SKM-1 (cell line): ENCODE results near the gene TOLLIP.

ENCODE experiments used
- DNase-seq: peaks from one replicate; lab custom pipeline; 2025; ENCODE audit not compliant: unreplicated experiment; lab: John Stamatoyannopoulos, UW

Gene TOLLIP

DNA sequence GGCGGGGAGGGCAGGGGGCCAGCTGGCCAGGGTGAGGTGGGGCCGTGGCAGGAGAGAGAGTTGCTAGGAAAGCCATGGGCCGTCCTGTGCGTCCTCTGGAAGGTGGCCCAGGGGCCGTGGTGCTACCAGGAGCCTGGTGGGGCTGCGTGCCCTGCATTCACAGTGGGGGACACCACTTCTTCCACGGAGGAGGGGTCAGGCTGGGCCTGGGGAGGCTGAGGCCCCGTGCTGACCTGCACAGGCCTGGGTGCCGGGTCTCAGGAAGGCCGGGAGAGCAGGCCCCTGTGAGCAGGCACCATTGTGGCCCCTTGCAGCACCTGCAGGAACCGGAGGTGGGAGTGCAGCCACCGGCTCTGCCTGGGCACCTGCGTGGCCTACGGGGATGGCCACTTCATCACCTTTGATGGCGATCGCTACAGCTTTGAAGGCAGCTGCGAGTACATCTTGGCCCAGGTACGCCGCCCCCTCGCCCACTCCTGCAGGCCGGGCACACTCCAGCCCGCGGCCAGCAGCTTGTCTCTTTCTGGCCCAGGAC lies 74.6 kb downstream of the TOLLIP start:
- DNase-seq: no peak

DNA sequence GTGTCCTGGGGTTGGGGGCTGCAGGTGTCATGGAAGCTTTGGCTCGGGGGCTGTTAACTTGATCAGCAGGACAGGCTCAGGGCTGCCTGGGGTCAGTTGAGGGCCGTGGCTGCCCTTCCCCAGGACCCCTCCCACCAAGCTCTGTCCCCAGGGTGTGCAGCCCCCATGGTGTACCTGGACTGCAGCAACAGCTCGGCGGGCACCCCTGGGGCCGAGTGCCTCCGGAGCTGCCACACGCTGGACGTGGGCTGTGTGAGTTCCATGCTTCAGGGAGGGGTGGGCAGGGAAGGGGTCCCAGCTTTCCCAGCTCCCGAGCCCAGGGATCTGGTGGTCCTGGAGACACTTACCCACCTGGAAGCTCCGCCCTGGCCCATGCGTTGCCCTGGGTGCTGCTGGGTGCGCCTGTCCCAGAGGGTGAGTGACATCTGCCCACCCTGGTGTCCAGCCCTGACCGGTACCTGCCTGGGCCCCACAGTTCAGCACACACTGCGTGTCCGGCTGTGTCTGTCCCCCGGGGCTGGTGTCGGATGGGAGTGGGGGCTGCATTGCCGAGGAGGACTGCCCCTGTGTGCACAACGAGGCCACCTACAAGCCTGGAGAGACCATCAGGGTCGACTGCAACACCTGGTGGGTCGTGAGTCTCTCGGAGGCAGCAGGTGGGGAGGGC lies 75.2 kb downstream of the TOLLIP start:
- DNase-seq: no peak

DNA sequence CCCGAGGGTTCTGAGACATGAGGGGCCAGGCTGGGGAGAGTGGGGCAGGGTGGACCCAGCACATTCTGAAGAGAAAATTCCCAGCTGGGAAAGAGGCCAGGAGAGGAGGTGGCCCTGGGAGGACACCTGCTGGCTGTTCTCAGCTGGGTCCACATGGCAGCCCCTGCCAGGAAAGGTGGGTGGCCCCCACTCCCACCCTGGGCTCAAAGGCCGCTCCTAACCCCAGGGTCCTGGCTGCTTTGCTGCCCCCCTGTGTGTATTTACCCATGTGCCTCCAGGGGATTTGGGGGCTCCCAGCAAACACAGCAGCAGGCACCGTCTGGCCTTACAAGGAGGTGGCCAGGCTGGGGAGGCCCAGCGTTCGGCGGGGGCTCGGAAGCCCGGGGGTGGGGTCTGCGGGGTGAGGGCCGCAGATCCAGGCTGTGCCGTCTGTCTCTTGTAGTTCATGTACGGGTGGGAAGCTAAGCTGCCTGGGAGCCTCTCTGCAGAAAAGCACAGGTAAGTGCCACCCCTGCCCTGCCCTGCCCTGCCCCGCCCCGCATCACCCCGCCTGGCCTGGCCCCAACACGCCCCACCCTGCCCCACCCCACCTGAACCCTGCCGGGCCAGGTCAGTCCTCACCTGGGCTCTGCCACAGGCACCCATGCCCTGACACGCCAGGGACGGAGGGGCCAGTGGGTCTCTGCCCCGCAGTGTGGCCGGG lies 75.9 kb downstream of the TOLLIP start:
- DNase-seq: no peak

DNA sequence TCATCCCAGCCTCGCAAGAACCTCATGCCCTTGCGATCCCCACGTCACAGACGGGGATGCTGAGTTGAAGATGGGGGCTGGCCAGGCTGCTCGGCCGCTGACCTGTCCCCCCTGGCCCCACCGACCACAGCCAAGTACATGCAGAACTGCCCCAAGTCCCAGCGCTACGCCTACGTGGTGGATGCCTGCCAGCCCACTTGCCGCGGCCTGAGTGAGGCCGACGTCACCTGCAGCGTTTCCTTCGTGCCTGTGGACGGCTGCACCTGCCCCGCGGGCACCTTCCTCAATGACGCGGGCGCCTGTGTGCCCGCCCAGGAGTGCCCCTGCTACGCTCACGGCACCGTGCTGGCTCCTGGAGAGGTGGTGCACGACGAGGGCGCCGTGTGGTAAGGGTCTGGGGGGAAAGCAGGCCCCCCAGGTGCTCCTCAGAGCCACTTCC lies 76.5 kb downstream of the TOLLIP start:
- no peak for DNase-seq

DNA sequence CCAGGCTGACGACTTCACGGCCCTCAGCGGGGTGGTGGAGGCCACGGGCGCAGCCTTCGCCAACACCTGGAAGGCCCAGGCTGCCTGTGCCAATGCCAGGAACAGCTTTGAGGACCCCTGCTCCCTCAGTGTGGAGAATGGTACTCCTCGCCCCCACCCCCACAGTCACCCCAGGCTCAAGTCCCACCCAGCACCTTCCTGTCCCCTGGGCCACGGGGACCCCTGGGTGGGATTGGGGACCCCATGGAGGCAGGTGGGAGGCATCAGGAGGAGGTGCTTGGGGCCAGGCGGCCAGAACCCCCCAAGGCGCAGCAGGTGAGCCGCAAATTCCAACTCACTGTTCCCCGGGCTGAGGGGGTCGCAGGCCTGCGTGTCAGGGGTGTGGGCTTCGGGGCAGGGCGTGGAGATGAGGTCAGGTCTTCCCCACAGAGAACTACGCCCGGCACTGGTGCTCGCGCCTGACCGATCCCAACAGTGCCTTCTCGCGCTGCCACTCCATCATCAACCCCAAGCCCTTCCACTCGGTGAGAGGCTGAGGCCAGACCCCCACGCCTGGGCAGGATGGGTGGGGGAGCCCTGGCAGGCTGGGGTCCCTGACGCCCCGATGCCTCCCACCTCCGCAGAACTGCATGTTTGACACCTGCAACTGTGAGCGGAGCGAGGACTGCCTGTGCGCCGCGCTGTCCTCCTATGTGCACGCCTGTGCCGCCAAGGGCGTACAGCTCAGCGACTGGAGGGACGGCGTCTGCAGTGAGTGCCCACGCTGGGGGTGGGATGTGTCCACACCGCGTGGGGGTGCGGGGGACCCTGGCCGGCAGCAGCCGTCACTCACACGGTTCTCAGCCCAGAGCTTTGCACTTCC lies 77.2 kb downstream of the TOLLIP start:
- DNase-seq: no peak

DNA sequence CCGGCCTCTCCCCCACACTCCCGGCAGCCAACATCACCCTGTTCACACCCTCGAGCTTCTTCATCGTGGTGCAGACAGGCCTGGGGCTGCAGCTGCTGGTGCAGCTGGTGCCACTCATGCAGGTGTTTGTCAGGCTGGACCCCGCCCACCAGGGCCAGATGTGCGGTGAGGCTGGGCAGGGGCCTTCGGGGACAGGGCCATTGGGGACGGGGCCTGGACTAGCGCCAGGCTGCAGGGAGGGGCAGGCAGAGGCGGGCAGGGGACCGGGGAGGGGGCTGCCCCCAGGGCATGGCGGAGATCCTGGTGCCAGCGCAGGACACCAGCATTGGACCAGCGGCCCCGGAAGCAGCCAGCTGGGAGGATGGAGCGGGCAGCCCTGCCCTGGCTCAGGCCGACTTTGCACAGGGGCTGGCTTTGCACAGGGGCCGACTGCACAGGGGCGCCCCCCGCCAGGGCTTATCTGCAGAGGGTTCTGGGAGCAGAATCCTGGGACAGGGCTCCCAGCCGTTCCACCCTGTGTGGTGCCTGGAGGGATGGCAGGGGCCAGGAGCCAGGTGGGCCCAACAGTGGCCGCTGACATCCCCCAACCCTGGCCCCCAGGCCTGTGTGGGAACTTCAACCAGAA lies 77.9 kb downstream of the TOLLIP start:
- no peak for DNase-seq

DNA sequence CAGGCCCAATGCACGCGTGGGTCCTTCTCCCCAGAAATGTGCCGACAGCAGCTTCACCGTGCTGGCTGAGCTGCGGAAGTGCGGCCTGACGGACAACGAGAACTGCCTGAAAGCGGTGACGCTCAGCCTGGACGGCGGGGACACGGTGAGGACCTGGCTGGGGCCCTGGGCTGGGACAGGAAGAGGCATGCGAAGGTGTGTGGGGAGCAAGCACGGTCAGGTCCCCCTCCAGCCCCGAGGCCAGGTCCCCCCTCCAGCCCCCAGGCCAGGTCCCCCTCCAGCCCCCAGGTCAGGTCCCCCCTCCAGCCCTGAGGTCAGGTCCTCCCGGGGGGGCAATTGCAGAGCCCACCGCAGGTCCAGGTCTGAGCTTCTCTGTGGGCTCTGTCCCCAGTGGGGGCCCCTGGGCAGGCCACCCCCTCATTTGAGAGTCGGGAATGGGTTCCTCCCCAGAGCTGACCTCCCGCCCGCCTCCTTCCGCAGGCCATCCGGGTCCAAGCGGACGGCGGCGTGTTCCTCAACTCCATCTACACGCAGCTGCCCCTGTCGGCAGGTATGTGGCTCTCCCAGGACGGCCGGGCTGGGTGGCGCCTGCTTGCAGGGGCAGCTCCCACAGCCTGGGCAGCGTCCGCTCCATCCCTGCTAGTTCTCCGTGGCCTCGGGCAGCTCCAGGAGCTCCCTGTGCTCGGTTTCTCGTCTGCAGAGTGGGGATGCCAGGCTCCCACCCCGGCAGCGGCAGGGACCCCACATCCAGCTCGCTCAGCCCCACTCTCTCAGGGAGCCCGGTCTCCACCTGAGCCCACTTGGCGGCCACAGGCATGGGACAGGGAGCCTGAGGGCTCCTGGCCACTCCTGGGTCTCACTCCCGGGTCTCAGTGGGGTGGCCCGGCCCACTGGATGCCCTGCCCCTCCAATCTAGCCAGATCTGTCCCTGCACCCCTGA lies 78.7 kb downstream of the TOLLIP start:
- DNase-seq: no peak

DNA sequence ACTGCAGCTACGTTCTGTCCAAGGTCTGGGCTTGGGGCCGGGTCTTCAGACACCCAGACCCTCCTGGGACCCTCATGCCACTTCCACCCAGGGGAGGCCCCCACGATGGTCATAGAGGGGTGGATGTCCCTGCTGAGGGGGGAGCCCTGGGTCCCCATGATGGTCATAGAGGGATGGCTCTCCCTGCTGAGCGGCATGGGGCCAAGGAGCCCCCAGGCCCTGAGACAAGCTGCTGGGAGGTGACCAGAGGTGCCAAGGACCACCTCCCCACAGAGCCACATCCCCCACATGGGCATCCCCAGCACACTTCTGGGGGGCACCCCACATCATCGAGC lies 79.3 kb downstream of the TOLLIP start:
- no peak for DNase-seq

DNA sequence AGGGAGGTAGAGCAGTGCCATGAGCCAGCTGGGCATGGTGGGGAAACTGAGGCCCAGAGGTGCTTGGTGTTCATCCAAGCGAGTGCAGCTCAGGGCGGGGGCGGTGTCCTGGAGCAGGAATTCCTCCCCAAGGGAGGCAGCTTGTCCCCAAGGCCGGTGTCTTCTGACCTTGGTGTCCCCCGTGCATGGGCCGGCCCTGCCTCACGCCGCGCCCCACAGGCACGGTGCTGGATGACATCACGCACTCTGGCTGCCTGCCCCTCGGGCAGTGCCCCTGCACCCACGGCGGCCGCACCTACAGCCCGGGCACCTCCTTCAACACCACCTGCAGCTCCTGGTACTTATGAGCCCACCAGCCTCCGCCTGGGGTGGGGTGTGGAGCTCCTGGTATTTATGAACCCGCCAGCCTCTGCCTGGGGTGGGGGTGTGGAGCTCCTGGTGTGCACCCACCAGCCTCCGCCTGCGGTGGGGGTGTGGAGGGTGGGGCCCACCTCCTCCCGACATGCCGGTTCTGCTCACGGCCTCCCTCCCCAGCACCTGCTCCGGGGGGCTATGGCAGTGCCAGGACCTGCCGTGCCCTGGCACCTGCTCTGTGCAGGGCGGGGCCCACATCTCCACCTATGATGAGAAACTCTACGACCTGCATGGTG lies 79.8 kb downstream of the TOLLIP start:
- no peak for DNase-seq

DNA sequence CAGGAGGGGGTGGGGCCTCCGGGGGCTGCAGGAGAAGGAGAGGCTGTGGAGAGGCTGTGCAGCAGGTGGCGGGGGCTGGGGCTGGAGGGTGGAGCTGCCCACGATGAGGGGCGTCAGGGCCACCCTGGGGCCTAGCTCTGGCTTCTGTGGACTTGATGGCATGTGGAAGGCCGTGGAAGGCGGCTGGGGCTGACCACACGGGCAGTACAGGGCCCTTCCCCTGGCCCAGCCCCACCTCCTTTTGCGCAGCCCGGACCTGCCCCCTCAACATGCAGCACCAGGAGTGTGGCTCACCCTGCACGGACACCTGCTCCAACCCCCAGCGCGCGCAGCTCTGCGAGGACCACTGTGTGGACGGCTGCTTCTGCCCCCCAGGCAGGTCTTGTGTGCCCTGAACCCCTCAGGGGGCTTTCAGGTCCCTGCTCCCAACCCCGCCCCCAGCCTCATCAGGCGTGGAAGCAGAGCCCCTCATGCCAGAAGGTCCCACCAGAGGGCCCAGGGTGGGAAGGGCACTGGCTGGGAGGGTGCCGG lies 80.4 kb downstream of the TOLLIP start:
- no peak for DNase-seq

DNA sequence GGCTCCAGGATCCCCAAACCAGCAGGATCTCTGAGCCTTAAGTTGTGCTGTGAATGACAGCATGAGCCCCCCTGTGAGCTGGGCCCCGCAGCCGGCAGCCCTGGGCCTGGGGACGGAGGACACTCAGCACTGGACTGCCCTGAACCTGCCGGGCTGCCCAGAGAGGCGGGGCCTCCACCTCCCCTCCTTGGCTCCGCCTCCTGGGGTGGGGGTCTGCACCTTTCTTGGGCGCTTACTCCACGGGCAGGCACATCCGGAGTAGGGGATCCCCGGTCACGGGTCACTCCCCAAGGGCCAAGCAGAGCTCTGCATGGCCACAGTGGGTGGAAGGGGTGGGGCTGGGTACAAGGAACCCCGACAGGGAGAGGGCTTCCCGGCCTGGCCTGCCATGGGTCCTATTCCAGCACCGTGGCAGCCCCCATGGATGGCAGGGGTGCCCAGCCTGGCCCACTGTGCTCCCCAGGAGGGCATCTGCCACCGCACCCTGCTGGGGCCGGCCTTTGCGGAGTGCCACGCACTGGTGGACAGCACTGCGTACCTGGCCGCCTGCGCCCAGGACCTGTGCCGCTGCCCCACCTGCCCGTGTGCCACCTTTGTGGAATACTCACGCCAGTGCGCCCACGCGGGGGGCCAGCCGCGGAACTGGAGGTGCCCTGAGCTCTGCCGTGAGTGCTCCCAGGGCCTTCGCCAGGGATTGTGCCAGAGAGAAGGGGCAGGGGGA lies 81.2 kb downstream of the TOLLIP start:
- DNase-seq: no peak

DNA sequence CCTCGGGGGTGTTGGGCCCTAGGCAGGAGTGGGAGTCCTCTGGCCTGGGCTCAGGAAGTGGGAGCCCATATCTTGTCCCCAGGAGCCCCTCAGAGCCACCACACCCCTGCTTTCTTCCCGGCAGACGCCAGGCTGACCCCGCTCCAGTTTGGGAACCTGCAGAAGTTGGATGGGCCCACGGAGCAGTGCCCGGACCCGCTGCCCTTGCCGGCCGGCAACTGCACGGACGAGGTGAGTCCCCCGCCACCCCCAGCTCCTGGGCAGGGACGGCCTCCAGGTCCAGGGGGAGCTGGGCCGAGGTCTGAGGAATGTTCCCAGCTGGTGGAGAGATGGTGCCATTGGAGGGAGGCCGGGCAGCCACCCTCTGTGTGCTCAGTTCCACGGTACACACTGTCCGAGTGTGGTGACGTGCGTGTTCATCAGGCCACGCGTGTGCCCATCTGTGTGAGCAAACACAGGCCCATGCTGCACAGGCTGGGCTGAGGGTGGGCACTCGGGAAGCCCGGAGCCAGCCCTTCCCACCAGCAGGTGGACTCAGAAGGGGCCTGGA lies 81.8 kb downstream of the TOLLIP start:
- DNase-seq: no peak

DNA sequence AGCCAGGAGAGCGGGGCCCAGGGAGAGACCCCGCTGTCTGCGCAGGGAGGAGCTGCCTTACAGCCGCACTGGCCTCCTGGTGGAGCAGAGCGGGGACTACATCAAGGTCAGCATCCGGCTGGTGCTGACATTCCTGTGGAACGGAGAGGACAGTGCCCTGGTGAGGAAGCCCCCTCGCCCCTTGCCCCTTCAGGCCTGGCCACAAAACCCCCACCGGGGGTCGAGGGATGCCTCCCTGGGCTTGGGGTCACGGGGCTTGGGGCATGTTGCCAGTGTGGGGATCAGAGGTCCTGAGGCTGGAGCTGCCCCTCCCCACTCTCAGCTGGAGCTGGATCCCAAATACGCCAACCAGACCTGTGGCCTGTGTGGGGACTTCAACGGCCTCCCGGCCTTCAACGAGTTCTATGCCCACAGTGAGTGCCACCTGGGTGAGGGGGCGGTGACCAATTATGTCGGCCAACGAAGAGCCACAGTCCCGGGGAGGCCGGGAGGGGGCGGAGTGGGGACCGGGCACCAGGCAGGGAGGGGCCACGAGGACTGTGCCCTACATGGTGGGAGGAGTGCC lies 82.4 kb downstream of the TOLLIP start:
- no peak for DNase-seq

DNA sequence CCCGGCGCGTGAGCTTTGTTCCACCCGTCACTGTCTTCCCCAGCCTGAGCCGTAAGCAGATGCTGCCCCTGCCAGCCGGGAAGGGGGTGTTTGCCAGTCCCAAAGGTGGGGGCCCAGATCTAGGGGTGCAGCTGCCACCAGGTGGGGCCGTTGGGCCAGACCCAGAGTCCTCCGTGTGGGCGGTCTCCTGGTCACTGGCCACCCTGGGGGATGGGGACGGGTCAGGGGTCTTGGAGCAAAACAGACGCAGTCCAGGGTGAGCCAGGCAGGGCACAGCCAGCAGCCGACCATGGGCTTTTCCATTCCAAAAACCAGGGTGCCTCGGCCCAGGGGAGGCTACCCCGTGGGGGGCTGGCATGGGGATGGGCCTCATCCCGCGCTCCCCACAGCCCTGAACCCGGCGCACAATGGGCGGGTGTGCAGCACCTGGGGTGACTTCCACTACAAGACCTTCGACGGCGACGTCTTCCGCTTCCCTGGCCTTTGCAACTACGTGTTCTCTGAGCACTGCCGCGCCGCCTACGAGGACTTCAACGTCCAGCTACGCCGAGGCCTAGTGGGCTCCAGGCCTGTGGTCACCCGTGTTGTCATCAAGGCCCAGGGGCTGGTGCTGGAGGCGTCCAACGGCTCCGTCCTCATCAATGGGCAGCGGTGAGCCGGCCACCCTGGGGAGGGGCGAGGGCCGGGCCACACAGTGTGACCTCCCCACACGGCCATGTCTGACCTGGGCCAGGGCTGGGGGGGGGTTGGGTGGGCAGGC lies 83.0 kb downstream of the TOLLIP start:
- no peak for DNase-seq

DNA sequence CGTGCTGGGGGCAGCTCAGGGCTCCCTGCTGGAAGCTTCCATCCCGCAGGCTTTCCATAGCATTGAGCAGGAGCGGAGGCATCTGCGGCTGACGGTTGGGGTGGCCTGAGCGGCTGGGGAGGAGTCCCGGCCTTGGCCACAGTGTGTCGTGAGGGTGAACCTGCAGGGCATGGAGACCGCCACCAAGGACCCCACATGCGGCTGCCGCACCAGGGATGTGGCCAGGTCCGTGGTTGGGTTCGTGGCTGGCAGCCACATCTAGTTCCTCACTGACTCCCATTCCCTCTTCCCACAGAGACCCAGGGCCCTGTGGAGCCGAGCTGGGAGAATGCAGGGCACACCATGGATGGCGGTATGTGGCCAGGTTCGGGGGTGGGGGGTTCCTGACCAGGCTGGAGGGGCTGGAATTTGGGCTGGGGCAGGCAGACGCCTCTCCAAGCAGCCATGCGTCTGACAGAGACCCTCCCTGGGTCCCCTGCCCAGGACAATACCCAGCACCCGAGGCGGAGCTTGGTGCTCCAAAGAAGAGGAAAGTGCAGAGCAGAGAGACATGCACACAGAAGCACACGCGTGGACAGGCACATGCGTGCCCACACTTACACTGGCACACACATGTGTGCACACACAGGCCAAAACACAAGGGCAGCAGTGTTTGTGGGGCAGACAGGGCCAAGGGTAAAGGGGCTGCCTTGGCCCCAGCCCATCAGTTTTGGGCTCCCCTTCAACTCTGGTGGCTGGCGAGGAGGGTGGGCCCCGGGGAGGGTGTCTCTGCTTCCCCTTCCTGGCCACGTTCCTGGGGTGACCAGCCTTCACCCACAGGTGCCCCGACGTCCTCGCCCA lies 83.8 kb downstream of the TOLLIP start:
- no peak for DNase-seq
